ENCODE data around the gene ATXN1.

GRCh38 chr6:16809753-16810358, 48.6 kb upstream of the ATXN1 start:
- TF ChIP-seq CTCF (conservative IDR thresholded peaks at IDR 0.05; ENCODE audit: low read depth, low read length) = no peak
- TF ChIP-seq EZH2 (IDR thresholded peaks at IDR 0.05; ENCODE audit: low read length, unreplicated experiment) = no peak
- no peak for TF ChIP-seq EZH2phosphoT487 (IDR thresholded peaks at IDR 0.05; ENCODE audit: borderline replicate concordance, low read length)

Data from PC-3 (cell line).